GM18951 (cell line): ENCODE data around the gene DYRK4.

Source experiments
- POLR2A ChIP-seq: IDR thresholded peaks from 4 replicates; pipeline ENCODE4 v1.6.1; 2011; ENCODE audit warnings: mild to moderate bottlenecking; ENCODE audit not compliant: insufficient read length, insufficient read depth; ENCODE audit errors: extremely low read depth
- in situ Hi-C: fragments of 300-500 bp; cut with MboI; formaldehyde crosslinking; loops from one replicate; pipeline ENCODE4 v1.12.0; 2022; ENCODE audit warnings: low sequenced_read_pairs, mixed read lengths, inconsistent platforms; ENCODE audit not compliant: unreplicated experiment

The DYRK4 gene

GRCh38 chr12:4540638-4541037, 21.4 kb upstream of the DYRK4 start:
- in situ Hi-C loops = no loop called here
- TF ChIP-seq POLR2A = no peak

GRCh38 chr12:4545195-4545594, 16.8 kb upstream of the DYRK4 start:
- TF ChIP-seq POLR2A = no peak

GRCh38 chr12:4552191-4552590, 9.8 kb upstream of the DYRK4 start:
- in situ Hi-C loops = no loop called here
- no peak for TF ChIP-seq POLR2A

More at GRCh38 chr12:4545195-4545594, 16.8 kb upstream of the DYRK4 start:
- in situ Hi-C loops = no loop called here

GRCh38 chr12:4553943-4554342, 8.1 kb upstream of the DYRK4 start:
- TF ChIP-seq POLR2A = no peak
- in situ Hi-C loops = no loop called here

GRCh38 chr12:4555804-4556203, 6.2 kb upstream of the DYRK4 start:
- TF ChIP-seq POLR2A = no peak
- in situ Hi-C loops = no loop called here

- TF ChIP-seq POLR2A = no peak
- in situ Hi-C loops = no loop called here
Measured at GRCh38 chr12:4556735-4557530, 5.1 kb upstream of the DYRK4 start.

- TF ChIP-seq POLR2A = no peak
- in situ Hi-C loops = no loop called here
Measured at GRCh38 chr12:4557586-4557985, 4.4 kb upstream of the DYRK4 start.

GRCh38 chr12:4558171-4558570, 3.8 kb upstream of the DYRK4 start:
- in situ Hi-C loops = no loop called here
- no peak for TF ChIP-seq POLR2A

- no peak for TF ChIP-seq POLR2A
- in situ Hi-C loops = no loop called here
Measured at GRCh38 chr12:4563336-4563735, 1.3 kb downstream of the DYRK4 start.

GRCh38 chr12:4564818-4565217, 2.8 kb downstream of the DYRK4 start:
- in situ Hi-C loops = no loop called here
- no peak for TF ChIP-seq POLR2A

- in situ Hi-C loops = no loop called here
- no peak for TF ChIP-seq POLR2A
Measured at GRCh38 chr12:4566474-4566873, 4.5 kb downstream of the DYRK4 start.

- in situ Hi-C loops = no loop called here
- no peak for TF ChIP-seq POLR2A
Measured at GRCh38 chr12:4567073-4567881, 5.3 kb downstream of the DYRK4 start.

GRCh38 chr12:4569261-4569660, 7.3 kb downstream of the DYRK4 start:
- in situ Hi-C loops = no loop called here
- no peak for TF ChIP-seq POLR2A

- no peak for TF ChIP-seq POLR2A
- in situ Hi-C loops = no loop called here
Measured at GRCh38 chr12:4572680-4573079, 10.7 kb downstream of the DYRK4 start.
